ENCODE measurements around the gene ATAD3B. TPM values are rescaled to one million over a fixed set of nuclear protein-coding genes. Genes with fewer than 3 reads are reported as not detected.
"Not testable (repeated sequence)": the region's sequence is repeated elsewhere in the genome, so short reads cannot be mapped to it uniquely, and the experiment has no call there.

The ATAD3B gene
- total RNA-seq, 1 donor from 2014 or later: 39.2 TPM

DNA sequence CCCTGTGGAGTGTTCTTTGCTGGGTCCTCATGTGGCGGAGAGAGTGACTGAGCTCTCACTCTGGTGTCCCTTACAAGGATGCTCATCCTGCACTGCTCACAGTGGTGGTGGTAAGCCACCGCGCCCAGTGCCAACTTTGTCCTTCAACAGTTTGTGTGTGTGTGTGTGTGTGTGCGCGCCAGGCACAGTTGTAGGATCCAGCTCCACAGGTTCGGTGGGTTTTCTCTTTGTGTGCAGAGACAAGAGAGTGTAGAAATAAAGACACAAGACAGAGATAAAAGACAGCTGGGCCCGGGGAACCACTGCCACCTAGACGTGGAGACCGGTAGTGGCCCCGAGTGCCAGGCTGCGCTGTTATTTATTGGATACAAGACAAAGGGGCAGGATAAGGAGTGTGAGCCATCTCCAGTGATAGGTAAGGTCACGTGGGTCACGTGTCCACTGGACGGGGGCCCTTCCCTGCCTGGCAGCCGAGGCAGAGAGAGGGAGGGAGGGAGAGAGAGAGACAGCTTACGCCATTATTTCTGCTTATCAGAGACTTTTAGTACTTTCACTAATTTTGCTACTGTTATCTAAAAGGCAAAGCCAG lies 33.3 kb downstream of the ATAD3B start:
- not testable (repeated sequence) for H3K4me1 Mint-ChIP-seq, H3K9me3 Mint-ChIP-seq
- TF ChIP-seq, protein P1, sequence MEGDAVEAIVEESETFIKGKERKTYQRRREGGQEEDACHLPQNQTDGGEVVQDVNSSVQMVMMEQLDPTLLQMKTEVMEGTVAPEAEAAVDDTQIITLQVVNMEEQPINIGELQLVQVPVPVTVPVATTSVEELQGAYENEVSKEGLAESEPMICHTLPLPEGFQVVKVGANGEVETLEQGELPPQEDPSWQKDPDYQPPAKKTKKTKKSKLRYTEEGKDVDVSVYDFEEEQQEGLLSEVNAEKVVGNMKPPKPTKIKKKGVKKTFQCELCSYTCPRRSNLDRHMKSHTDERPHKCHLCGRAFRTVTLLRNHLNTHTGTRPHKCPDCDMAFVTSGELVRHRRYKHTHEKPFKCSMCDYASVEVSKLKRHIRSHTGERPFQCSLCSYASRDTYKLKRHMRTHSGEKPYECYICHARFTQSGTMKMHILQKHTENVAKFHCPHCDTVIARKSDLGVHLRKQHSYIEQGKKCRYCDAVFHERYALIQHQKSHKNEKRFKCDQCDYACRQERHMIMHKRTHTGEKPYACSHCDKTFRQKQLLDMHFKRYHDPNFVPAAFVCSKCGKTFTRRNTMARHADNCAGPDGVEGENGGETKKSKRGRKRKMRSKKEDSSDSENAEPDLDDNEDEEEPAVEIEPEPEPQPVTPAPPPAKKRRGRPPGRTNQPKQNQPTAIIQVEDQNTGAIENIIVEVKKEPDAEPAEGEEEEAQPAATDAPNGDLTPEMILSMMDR (IDR thresholded peaks at IDR 0.05; ENCODE audit: unreplicated experiment): peak; percentile 56

DNA sequence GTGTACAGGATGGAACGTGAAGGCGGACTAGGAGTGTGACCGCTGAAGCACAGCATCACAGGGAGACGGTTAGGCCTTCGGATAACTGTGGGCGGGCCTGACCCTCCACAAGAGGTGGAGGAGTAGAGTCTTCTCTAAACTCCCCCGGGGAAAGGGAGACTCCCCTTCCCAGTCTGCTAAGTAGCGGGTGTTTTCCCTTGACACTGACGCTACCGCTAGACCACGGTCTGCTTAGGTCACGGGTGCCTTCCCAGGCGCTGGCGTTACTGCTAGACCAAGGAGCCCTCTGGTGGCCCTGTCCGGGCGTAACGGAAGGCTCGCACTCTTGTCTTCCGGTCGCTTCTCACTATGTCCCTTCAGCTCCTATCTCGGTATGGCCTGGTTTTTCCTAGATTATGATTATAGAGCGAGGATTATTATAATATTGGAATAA lies 33.8 kb downstream of the ATAD3B start:
- peak overlapping the region; percentile 59 for H3K4me3 Mint-ChIP-seq
- H3K9me3 Mint-ChIP-seq; H3K36me3 Mint-ChIP-seq; H3K27me3 Mint-ChIP-seq (ENCODE audit: low read depth); DNase-seq (ENCODE audit: low spot score in 2 of 2, unreplicated experiment in 2 of 2); H3K4me1 Mint-ChIP-seq: not testable (repeated sequence)
- peak overlapping the region; percentile 96 for H3K27ac Mint-ChIP-seq

More for the DNA sequence above, 33.3 kb downstream of the ATAD3B start:
- not testable (repeated sequence) for H3K36me3 Mint-ChIP-seq; H3K27me3 Mint-ChIP-seq (ENCODE audit: low read depth)
- Mint-ChIP-seq H3K4me3 (peak overlapping the region; percentile 59), H3K27ac (peak overlapping the region; percentile 96)
- peak; percentile 42 to 81 for DNase-seq (ENCODE audit: low spot score in 2 of 2, unreplicated experiment in 2 of 2)

DNA sequence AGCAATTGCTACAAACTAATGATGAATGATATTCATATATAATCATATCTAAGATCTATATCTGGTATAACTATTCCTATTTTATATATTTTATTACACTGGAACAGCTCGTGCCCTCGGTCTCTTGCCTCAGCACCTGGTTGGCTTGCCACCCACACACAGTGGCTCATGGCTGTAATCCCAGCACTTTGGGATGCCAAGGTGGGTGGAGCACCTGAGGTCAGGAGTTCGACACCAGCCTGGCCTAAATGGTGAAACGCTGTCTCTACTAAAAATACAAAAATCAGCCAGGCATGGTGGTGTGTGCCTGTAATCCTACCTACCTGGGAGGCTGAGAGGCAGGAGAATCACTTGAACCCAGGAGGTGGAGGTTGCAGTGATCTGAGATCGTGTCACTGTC lies 34.2 kb downstream of the ATAD3B start:
- peak overlapping the region; percentile 59 for H3K4me3 Mint-ChIP-seq
- H3K27me3 Mint-ChIP-seq (ENCODE audit: low read depth); H3K9me3 Mint-ChIP-seq; DNase-seq (ENCODE audit: low spot score in 2 of 2, unreplicated experiment in 2 of 2); H3K36me3 Mint-ChIP-seq: not testable (repeated sequence)
- peak overlapping the region; percentile 96 for H3K27ac Mint-ChIP-seq
- H3K4me1 Mint-ChIP-seq: peaks cover 11% of the 10 kb centered on the region

DNA sequence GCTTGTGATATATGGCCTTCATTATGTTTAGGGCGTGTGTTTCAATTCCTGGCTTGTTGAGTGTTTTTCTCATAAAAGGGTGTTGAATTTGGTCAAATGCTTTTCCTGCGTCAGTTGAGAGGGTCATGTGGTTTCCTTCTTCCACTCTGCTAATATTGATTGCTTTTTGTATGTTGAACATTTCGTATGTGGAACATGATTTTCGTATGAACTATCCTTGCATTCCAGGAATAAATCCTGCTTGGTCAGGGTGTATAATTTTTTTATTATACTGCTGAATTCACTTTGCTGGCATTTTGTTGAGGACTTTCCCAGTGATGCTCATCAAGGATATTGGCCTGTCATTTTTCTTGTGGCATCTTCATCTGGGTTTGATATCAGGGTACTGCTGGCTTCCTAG lies 35.7 kb downstream of the ATAD3B start:
- Mint-ChIP-seq H3K4me1 (peaks cover 15% of the 10 kb centered on the region), H3K27me3 (ENCODE audit: low read depth) (no peaks in the 10 kb centered on the region), H3K9me3 (peaks cover 4% of the 10 kb centered on the region), H3K4me3 (no peak overlapping the region), H3K36me3 (no peaks in the 10 kb centered on the region), H3K27ac (no peak overlapping the region)
- no peak for DNase-seq (ENCODE audit: low spot score in 2 of 2, unreplicated experiment in 2 of 2)
- TF ChIP-seq, protein P1 (IDR thresholded peaks at IDR 0.05; ENCODE audit: unreplicated experiment): no peak

DNA sequence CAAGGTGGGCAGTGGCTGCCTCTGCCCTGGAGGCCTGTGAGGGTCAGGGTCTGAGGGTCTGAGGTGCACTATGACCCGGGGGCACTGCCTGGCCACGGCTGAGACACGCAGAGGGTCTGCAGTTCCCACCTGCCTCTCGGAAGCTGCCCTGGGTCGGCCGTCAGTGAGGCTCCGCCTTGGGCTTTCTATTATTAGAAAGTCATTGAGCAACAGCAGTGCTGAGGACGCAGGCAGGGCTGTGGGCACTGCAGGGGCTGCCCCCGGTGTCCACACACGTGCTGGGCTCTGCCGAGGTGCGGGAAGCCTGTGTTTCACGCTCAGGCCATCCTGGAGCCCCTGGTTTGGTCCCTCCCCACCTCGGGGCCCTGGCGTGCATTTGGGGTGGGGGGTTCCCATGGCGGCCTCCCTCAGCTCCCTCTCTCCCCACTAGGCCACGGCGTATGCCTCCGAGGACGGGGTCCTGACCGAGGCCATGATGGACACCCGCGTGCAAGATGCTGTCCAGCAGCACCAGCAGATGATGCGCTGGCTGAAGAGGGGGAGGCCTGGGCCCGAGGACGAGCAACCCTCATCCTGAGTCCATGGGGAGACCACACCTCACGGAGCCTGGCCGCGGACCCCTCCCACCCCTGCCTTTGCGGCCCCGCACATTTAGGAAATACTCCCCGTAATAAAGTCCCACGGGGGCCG lies 37.4 kb downstream of the ATAD3B start:
- not testable (repeated sequence) for H3K27ac Mint-ChIP-seq; H3K9me3 Mint-ChIP-seq; H3K27me3 Mint-ChIP-seq (ENCODE audit: low read depth); H3K4me3 Mint-ChIP-seq; H3K36me3 Mint-ChIP-seq; DNase-seq (ENCODE audit: low spot score in 2 of 2, unreplicated experiment in 2 of 2)
- peaks cover 15% of the 10 kb centered on the region for H3K4me1 Mint-ChIP-seq

DNA sequence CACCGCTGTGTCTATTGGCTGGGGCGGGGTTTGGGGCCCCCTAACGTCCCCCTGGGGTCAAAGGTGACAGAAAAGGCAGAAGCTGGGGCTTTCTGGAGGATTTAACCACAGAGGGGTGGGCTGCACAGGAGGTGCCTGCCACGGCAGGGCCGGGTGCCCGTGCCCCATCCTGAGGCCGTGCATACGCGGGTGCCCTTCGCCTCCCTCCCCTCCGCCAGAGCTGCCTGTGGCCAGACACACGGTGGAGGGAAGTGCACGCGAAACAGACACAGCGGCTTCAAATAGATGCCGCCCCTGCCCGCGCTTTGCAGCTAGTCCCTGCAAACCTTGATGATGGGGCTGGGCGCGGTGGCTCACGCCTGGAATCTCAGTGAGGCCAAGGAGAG lies 37.9 kb downstream of the ATAD3B start:
- peaks cover 15% of the 10 kb centered on the region for H3K4me1 Mint-ChIP-seq
- not testable (repeated sequence) for H3K9me3 Mint-ChIP-seq; H3K27ac Mint-ChIP-seq; H3K36me3 Mint-ChIP-seq; DNase-seq (ENCODE audit: low spot score in 2 of 2, unreplicated experiment in 2 of 2); H3K4me3 Mint-ChIP-seq; H3K27me3 Mint-ChIP-seq (ENCODE audit: low read depth)

DNA sequence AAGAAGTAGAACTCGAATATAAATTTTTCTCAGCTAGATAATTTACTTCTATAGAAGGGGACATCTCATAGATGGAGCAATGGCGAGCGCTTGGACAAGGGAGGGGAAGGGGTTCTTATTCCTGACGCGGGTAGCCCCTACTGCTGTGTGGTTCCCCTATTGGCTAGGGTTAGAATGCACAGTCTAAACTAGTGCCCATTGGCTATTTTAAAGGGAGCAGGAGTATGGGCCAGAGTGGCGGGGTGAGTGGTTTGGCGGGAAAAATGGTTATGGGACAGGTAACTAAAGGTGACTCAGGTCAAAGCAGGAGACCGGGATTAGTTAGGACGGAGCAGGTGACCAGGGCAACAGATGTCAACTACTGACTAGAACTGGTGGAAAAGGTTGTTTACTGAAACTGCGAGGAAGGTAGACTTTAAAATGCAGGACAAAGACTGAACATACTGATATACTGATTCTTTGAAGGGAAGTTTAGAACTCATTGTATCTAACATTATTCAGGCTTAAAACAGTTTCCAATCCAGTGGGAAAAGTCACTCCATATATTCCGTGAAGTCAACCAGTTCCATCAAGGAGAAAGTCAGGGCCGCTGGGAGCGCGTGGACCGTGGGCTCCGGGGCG lies 39.5 kb downstream of the ATAD3B start:
- Mint-ChIP-seq H3K27ac (peak overlapping the region; percentile 93), H3K4me1 (peaks cover 6% of the 10 kb centered on the region)

More for the DNA sequence above, 39.5 kb downstream of the ATAD3B start:
- no peak for DNase-seq (ENCODE audit: low spot score in 2 of 2, unreplicated experiment in 2 of 2)
- no peaks in the 10 kb centered on the region for H3K27me3 Mint-ChIP-seq (ENCODE audit: low read depth)
- H3K36me3 Mint-ChIP-seq: no peaks in the 10 kb centered on the region
- H3K9me3 Mint-ChIP-seq: peaks cover 4% of the 10 kb centered on the region
- H3K4me3 Mint-ChIP-seq: peak overlapping the region; percentile 70
- TF ChIP-seq, protein P1 (IDR thresholded peaks at IDR 0.05; ENCODE audit: unreplicated experiment): no peak

Data from mesothelial cell of epicardium (in vitro differentiated cells).